ENCODE measurements around the gene NSD2.
A peak's percentile ranks its signal among the peaks of the same experiment; 100 is the strongest.

NSD2 gene

GRCh38 chr4:1928356-1929239 lies 57.4 kb downstream of the NSD2 start:
- no peak for DNase-seq (ENCODE audit: low read depth)
- no peak for TF ChIP-seq CTCF (IDR thresholded peaks at IDR 0.05; ENCODE audit: control insufficient read depth, extremely low read depth, insufficient read depth)
- no peak overlapping the region for H3K4me3 ChIP-seq (ENCODE audit: low read depth, low read length)

- DNase-seq (ENCODE audit: low read depth) = no peak
- no peak overlapping the region for H3K4me3 ChIP-seq (ENCODE audit: low read depth, low read length)
- TF ChIP-seq CTCF (IDR thresholded peaks at IDR 0.05; ENCODE audit: control insufficient read depth, extremely low read depth, insufficient read depth) = no peak
These were observed 61.5 kb downstream of the NSD2 start for GRCh38 chr4:1932736-1933135.

- DNase-seq (ENCODE audit: low read depth) = peak; percentile 35
- H3K4me3 ChIP-seq (ENCODE audit: low read depth, low read length) = no peak overlapping the region
- TF ChIP-seq CTCF (IDR thresholded peaks at IDR 0.05; ENCODE audit: control insufficient read depth, extremely low read depth, insufficient read depth) = no peak
These were observed 62.5 kb downstream of the NSD2 start for GRCh38 chr4:1933700-1934099.

- no peak overlapping the region for H3K4me3 ChIP-seq (ENCODE audit: low read depth, low read length)
- no peak for TF ChIP-seq CTCF (IDR thresholded peaks at IDR 0.05; ENCODE audit: control insufficient read depth, extremely low read depth, insufficient read depth)
- no peak for DNase-seq (ENCODE audit: low read depth)
These were observed 66.4 kb downstream of the NSD2 start for GRCh38 chr4:1937550-1937949.

- H3K4me3 ChIP-seq (ENCODE audit: low read depth, low read length) = no peak overlapping the region
- TF ChIP-seq CTCF (IDR thresholded peaks at IDR 0.05; ENCODE audit: control insufficient read depth, extremely low read depth, insufficient read depth) = no peak
- DNase-seq (ENCODE audit: low read depth) = no peak
These were observed 66.8 kb downstream of the NSD2 start for GRCh38 chr4:1938027-1938426.

- TF ChIP-seq CTCF (IDR thresholded peaks at IDR 0.05; ENCODE audit: control insufficient read depth, extremely low read depth, insufficient read depth) = no peak
- DNase-seq (ENCODE audit: low read depth) = peak; percentile 85
- no peak overlapping the region; the same call in 1 of the 2 replicates for H3K4me3 ChIP-seq (ENCODE audit: low read depth, low read length)
These were observed 68.7 kb downstream of the NSD2 start for GRCh38 chr4:1939664-1940509.
